Measurements from ENCODE around the gene STK32B.

The STK32B gene

DNA sequence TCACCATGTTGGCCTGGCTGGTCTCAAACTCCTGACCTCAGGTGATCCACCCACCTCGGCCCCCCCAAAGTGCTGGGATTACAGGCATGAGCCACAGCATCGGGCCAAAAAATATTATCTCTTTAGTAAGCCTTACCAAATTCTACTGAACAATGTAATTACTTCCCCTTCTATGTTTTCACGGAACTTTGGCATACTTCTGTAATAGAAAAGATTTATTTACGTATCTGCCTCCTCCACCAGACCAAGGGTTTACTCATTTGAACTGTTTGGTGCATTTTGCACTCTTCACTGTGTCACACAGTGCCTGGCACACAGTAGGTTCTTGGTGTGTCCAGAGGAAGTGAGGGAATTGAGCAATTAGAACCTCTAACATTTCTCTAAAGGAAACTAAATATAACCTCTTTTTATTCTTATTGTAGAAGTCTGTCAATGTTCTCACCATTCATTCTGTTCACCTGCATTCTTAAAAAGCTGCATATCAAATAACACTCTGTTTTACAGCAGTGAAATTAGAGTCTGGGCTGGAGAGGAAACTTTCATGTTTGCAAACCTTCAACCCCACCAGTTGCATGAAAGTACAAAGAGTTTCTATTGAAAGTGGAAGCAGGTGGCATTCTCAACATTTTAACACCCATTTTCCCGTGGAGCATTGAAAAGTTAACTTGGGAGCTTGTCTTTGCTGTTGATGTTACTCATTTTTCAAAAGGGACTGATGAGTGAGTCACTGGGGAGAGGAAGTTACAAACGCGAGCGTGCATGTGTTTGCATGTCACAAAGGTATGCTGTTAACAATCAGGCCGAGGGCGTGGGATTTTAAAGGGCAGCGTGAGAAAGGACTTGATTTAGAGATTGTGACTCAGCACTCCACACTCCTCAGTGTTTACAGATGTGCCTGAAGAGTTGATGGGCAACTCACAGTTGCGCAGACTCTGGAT, 314.1 kb downstream of the STK32B start:
- no peak for TF ChIP-seq CTCF (IDR thresholded peaks at IDR 0.05; ENCODE audit: low read depth, low read length)

DNA sequence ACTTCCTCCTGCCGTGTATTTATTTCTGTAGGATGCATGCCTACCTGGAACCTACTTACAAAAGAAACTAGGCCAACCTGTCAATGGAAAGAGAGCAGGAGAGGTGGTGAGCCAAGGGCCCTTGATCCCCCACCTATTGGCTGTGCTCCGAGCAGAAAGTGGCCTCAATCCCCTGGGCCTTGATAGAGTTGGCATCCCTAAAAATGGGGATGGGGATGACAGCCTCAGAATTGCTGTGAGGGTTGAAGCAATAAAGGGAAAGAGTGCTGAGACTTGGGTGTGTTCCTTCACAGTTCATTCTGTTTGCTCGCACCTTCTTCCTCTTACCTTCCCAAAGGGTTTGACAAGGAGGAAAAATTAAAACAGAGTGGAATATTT, 314.7 kb downstream of the STK32B start:
- no peak for TF ChIP-seq CTCF (IDR thresholded peaks at IDR 0.05; ENCODE audit: low read depth, low read length)
- H3K4me3 ChIP-seq (ENCODE audit: low read depth, low read length) = no peak overlapping the region

More for the DNA sequence above, 314.1 kb downstream of the STK32B start:
- no peak overlapping the region for H3K4me3 ChIP-seq (ENCODE audit: low read depth, low read length)

- TF ChIP-seq CTCF (IDR thresholded peaks at IDR 0.05; ENCODE audit: low read depth, low read length) = no peak
- no peak overlapping the region for H3K4me3 ChIP-seq (ENCODE audit: low read depth, low read length)
Observed at GRCh38 chr4:5366421-5366820, 315.1 kb downstream of the STK32B start.

DNA sequence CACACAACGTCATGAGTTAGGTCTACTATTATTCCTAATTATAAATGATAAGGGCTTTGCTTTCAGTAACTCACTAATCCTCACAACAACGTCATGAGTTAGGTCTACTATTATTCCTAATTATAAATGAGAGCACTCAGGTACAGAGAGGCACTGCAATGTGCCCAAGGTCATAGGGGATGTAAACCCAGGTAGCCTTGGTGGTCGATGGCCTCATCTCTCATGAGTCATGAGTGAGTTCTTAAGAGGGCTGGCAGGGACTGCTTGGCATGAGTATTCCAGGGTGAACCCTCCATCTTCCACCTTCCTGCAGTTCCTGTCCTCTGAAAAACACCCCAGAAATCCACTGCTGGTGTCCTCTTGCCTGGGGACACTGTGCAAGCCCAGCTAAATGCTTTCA, 317.1 kb downstream of the STK32B start:
- H3K4me3 ChIP-seq (ENCODE audit: low read depth, low read length) = no peak overlapping the region
- TF ChIP-seq CTCF (IDR thresholded peaks at IDR 0.05; ENCODE audit: low read depth, low read length) = no peak

DNA sequence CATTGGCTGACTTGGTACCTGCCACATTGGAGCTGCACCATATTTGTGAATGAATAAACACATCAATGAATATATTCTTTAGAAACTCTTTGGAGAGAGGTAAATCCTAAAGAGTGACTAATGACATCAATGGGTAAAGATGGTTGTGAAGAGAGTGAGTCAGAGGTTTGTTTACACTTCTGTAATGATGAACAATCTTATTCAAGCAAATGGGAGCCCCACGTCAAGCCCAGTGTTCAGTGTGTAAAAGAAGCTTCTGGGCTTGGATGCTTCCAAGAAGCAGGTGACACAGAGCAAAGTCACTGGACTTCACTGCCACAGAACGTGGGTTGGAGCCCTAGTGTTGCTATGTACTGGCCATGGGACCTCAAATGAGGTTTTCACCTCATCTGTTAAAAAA, 319.0 kb downstream of the STK32B start:
- H3K4me3 ChIP-seq (ENCODE audit: low read depth, low read length) = no peak overlapping the region
- TF ChIP-seq CTCF (IDR thresholded peaks at IDR 0.05; ENCODE audit: low read depth, low read length) = no peak

DNA sequence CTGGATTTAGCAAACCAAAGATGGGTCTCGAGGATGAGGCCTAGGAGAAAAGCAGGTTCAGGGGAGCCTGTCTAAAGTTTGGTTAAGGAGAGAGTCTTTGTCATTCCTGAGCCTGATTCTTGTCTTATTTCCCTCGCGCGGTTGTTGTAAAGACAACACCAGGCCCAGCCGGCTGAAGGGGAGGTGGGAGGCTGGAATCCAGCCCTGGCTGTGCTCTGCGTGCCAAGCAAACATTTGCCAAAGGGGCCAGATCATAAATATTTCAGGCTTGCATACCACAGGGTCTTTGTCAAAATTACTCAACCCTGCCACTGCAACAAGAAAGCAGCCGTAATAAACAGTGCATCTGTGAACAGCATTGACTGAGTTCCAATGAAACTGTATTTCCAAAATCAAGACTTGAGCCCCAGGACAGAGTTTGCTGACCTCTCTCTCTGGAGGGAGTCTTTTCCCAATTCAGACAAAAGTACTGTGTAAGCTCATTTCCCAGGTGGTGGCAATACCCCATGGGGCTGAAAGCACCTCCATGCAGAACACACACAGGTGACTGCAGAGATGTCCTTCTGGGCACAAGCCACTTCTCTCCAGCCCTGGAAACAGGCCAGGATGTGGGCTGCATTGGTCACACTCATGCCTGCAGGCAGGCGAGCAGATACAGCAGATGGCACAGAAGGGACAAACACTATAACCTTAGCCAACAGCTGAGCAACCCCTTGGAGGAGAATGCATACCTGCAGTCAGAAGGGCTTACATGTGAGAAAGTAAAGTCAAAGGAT, 320.3 kb downstream of the STK32B start:
- no peak for TF ChIP-seq CTCF (IDR thresholded peaks at IDR 0.05; ENCODE audit: low read depth, low read length)
- no peak overlapping the region for H3K4me3 ChIP-seq (ENCODE audit: low read depth, low read length)

GRCh38 chr4:5372198-5372597, 320.9 kb downstream of the STK32B start:
- TF ChIP-seq CTCF (IDR thresholded peaks at IDR 0.05; ENCODE audit: low read depth, low read length) = no peak
- no peak overlapping the region for H3K4me3 ChIP-seq (ENCODE audit: low read depth, low read length)
